Small intestine (tissue), 7 donors: ENCODE results near the gene SRP9. TPM values are rescaled to one million over a fixed set of nuclear protein-coding genes. Genes with fewer than 3 reads are reported as not detected.

Experiments
- DNase-seq, 2 donors: peaks; one replicate each; pipeline versions ENCODE4 v3.0.0 to v3.0.0-alpha.2; 2013
- FAIRE-seq: peaks from 2 replicates; lab custom pipeline; 2012; peaks lifted over from hg19 to GRCh38; lab: Jason Lieb, UNC
- H3K27ac ChIP-seq, 3 donors: one replicate each; pipeline ENCODE4 v1.5.1; 2013; ENCODE audit warnings: low read length in 2 of 3, mild to moderate bottlenecking in 2 of 3, control low read depth in 1 of 3, inconsistent platforms in 1 of 3, low read depth in 1 of 3, moderate library complexity in 1 of 3
- H3K27me3 ChIP-seq, 3 donors: one replicate each; pipeline ENCODE4 v1.6.1; 2013; ENCODE audit warnings: low read length in 3 of 3, inconsistent platforms in 1 of 3; ENCODE audit not compliant: control insufficient read depth in 3 of 3, insufficient read depth in 3 of 3
- H3K36me3 ChIP-seq, 3 donors: one replicate each; pipeline ENCODE4 v1.6.1; 2013; ENCODE audit warnings: low read length in 3 of 3, inconsistent platforms in 1 of 3, low read depth in 1 of 3, mild to moderate bottlenecking in 1 of 3, moderate library complexity in 1 of 3; ENCODE audit not compliant: control insufficient read depth in 3 of 3, insufficient read depth in 2 of 3
- H3K4me1 ChIP-seq, 3 donors: one replicate each; pipeline ENCODE4 v1.6.1; 2013; ENCODE audit warnings: low read length in 2 of 3, inconsistent platforms in 1 of 3, low read depth in 1 of 3, mild to moderate bottlenecking in 1 of 3, moderate library complexity in 1 of 3; ENCODE audit not compliant: control insufficient read depth in 3 of 3, insufficient read depth in 2 of 3
- H3K4me3 ChIP-seq, 3 donors: one replicate each; pipeline ENCODE4 v1.5.1; 2013; ENCODE audit warnings: low read length in 3 of 3, control low read depth in 1 of 3, inconsistent platforms in 1 of 3, low read depth in 1 of 3, mild to moderate bottlenecking in 1 of 3, moderate library complexity in 1 of 3
- H3K9me3 ChIP-seq, 2 donors: one replicate each; pipeline ENCODE4 v1.6.1; 2013; ENCODE audit warnings: low read depth in 1 of 2, low read length in 1 of 2; ENCODE audit not compliant: control insufficient read depth in 2 of 2, insufficient read depth in 1 of 2
- WGBS, 3 donors: extraction: QIAGEN DNeasy Blood & Tissue Kit; methylation state at CpG; one replicate each; pipeline ENCODE4 v1.1.7; 2013; 5-methylcytosine and 5-hydroxymethylcytosine counted together
- polyA plus RNA-seq, 4 donors: library from polyadenylated mRNA; stranded (reverse) in 3 of 4; unstranded in 1 of 4; fragments of 200-250 nt in 3 of 4; fragments of 120-200 nt in 1 of 4; gene quantifications; one replicate each; pipeline versions ENCODE4 v1.2.1 to v1.2.3, GENCODE V29; 2013
- donor health status: healthy with polysubstance abuse.
- donor health status: control.
- donor health status: control.
- donor health status: Bipolar disorder and iron deficiency.
- donor health status: healthy.

Gene SRP9
- polyA plus RNA-seq, 4 donors: 219 to 331 (median 289) TPM

- no peaks in the 10 kb centered on the region for H3K9me3 ChIP-seq
- no peak overlapping the region for H3K4me3 ChIP-seq
- WGBS, 3 donors: 87 to 91% (median 87%) methylated on average over 14 of the region's 14 CpGs
- DNase-seq (no peak), FAIRE-seq (no peak)
- peaks cover 0 to 60% (median 6%) of the 10 kb centered on the region in 3 donors for H3K36me3 ChIP-seq
- H3K27ac ChIP-seq: no peak overlapping the region
- H3K4me1 ChIP-seq: no peaks in the 10 kb centered on the region
- H3K27me3 ChIP-seq: no peaks in the 10 kb centered on the region
Observed at GRCh38 chr1:225838793-225839192, 61.2 kb downstream of the SRP9 start.

Other genes with a start within 250 kb of the SRP9 start
- gene ENAH, start 124.7 kb upstream of the SRP9 start, polyA plus RNA-seq: 10 to 100 TPM in 2 of 4 donors, 1 to 10 TPM in 2; 4.5 to 26.0 (median 13.9) TPM
- gene EPHX1, start 32.3 kb downstream of the SRP9 start, polyA plus RNA-seq: 10 to 100 TPM in 2 of 4 donors, 1 to 10 TPM in 2; 7.6 to 39.1 (median 16.7) TPM
- gene TMEM63A, start 104.6 kb downstream of the SRP9 start, polyA plus RNA-seq: 10 to 100 TPM in 3 of 4 donors, 1 to 10 TPM in 1; 5.1 to 99.2 (median 35.0) TPM
- under 1 TPM in 2 of 4 donors, not detected in 2; 0.19 to 0.58 TPM for gene LEFTY1, start 111.3 kb downstream of the SRP9 start, polyA plus RNA-seq
- gene PYCR2, start 146.4 kb downstream of the SRP9 start, polyA plus RNA-seq: 10 to 100 TPM; 31.9 to 68.0 (median 36.7) TPM
- under 1 TPM in 2 of 4 donors, not detected in 2; 0.01 to 0.07 TPM for gene LEFTY2, start 163.4 kb downstream of the SRP9 start, polyA plus RNA-seq
- 10 to 100 TPM in 2 of 4 donors, 1 to 10 TPM in 2; 7.8 to 16.8 (median 9.7) TPM for gene SDE2, start 221.5 kb downstream of the SRP9 start, polyA plus RNA-seq